SU-DHL-6 (cell line): ENCODE data around the gene NDC1.

Experiments used
- H2AFZ ChIP-seq: fragments of 200-600 bp; sonication (generic); 2 replicates; pipeline ENCODE4 v1.6.1; 2014; ENCODE audit warnings: low read depth, mild to moderate bottlenecking, moderate library complexity, mixed read lengths, antibody characterized with exemption, low read length; ENCODE audit not compliant: severe bottlenecking
- H3F3A ChIP-seq: fragments of 200-600 bp; shearing (Covaris generic); 2 replicates; pipeline ENCODE4 v1.6.0; 2016; ENCODE audit warnings: antibody characterized with exemption, mild to moderate bottlenecking; ENCODE audit not compliant: insufficient read depth
- H3K27ac ChIP-seq: fragments of 200-600 bp; sonication (generic); 2 replicates; pipeline ENCODE4 v1.5.1; 2016; ENCODE audit warnings: low read depth, mild to moderate bottlenecking, low read length, moderate library complexity, mixed read lengths
- H3K27me3 ChIP-seq: fragments of 200-600 bp; sonication (generic), shearing (Covaris generic); 2 replicates; pipeline ENCODE4 v1.6.0; 2014; ENCODE audit warnings: mild to moderate bottlenecking, low read length
- H3K36me3 ChIP-seq: fragments of 200-600 bp; sonication (generic); 2 replicates; pipeline ENCODE4 v1.6.1; 2014; ENCODE audit warnings: mild to moderate bottlenecking, low read length, mixed read lengths
- H3K4me2 ChIP-seq: fragments of 300-600, 200-600 bp; shearing (Covaris generic), sonication (generic); 2 replicates; pipeline ENCODE4 v1.6.0; 2014; ENCODE audit warnings: low read length, low read depth, mild to moderate bottlenecking; ENCODE audit not compliant: poor library complexity, severe bottlenecking
- H3K4me3 ChIP-seq: fragments of 200-600 bp; sonication (generic); 2 replicates; pipeline ENCODE4 v1.5.1; 2014; ENCODE audit warnings: antibody characterized with exemption, low read length, mild to moderate bottlenecking, mixed read lengths; ENCODE audit not compliant: insufficient read depth, poor library complexity, severe bottlenecking
- H3K79me2 ChIP-seq: fragments of 200-600 bp; sonication (generic); 2 replicates; pipeline ENCODE4 v1.6.1; 2014; ENCODE audit warnings: mild to moderate bottlenecking, low read length, moderate library complexity; ENCODE audit not compliant: insufficient read depth
- H3K9ac ChIP-seq: fragments of 200-600 bp; sonication (generic); 2 replicates; pipeline ENCODE4 v1.7.0; 2014; ENCODE audit warnings: mild to moderate bottlenecking, low read length
- H3K9me2 ChIP-seq: fragments of 200-600 bp; sonication (generic); replicated peaks from 2 replicates; pipeline ENCODE4 v1.6.1; 2014; ENCODE audit warnings: low read length; ENCODE audit not compliant: insufficient read depth
- H3K9me3 ChIP-seq: fragments of 200-600 bp; sonication (generic); 2 replicates; pipeline ENCODE4 v1.6.1; 2014; ENCODE audit warnings: low read length, mixed read lengths; ENCODE audit not compliant: insufficient read depth
- H4K20me1 ChIP-seq: fragments of 200-600 bp; sonication (generic); 2 replicates; pipeline ENCODE4 v1.6.1; 2014; ENCODE audit warnings: low read depth, mild to moderate bottlenecking, antibody characterized with exemption, low read length, moderate library complexity, mixed read lengths
- CTCF ChIP-seq: fragments of 200-600 bp; sonication (generic); IDR thresholded peaks from one replicate; pipeline ENCODE4 v1.5.1; 2017; ENCODE audit warnings: antibody characterized with exemption, mild to moderate bottlenecking, low read length, moderate library complexity; ENCODE audit not compliant: insufficient read depth, poor library complexity, severe bottlenecking
- EZH2phosphoT487 ChIP-seq: fragments of 200-600 bp; sonication (generic), shearing (Covaris generic); conservative IDR thresholded peaks from 2 replicates; pipeline ENCODE4 v1.6.1; 2018; ENCODE audit warnings: mild to moderate bottlenecking, antibody characterized with exemption, low read length, moderate library complexity, mixed read lengths

NDC1 gene

GRCh38 chr1:53766194-53766742 is 71.8 kb downstream of the NDC1 start:
- H2AFZ ChIP-seq: no peak overlapping the region

GRCh38 chr1:53765657-53766056 is 72.4 kb downstream of the NDC1 start:
- Histone ChIP-seq H3K9me2 (no peaks in the 10 kb centered on the region), H3F3A (0 out of 2 replicates have a peak, but pooled peaks cover 4% of the 10 kb centered on the region), H3K9me3 (no peaks in the 10 kb centered on the region), H3K79me2 (no peaks in the 10 kb centered on the region), H3K4me2 (no peak overlapping the region), H3K36me3 (peaks cover 40% of the 10 kb centered on the region; the same call in 1 of the 2 replicates), H2AFZ (no peak overlapping the region), H3K27me3 (no peaks in the 10 kb centered on the region), H3K27ac (no peak overlapping the region), H3K9ac (no peak overlapping the region), H3K4me3 (no peak overlapping the region), H4K20me1 (no peaks in the 10 kb centered on the region)
- TF ChIP-seq EZH2phosphoT487 (no peak), CTCF (no peak)

More at GRCh38 chr1:53766194-53766742, 71.8 kb downstream of the NDC1 start:
- Histone ChIP-seq H3K27me3 (no peaks in the 10 kb centered on the region), H3K9me3 (no peaks in the 10 kb centered on the region), H3K36me3 (peaks cover 44% of the 10 kb centered on the region), H3K79me2 (no peaks in the 10 kb centered on the region), H3K4me2 (no peak overlapping the region), H3K27ac (no peak overlapping the region), H3F3A (0 out of 2 replicates have a peak, but pooled peaks cover 4% of the 10 kb centered on the region), H3K9ac (no peak overlapping the region), H4K20me1 (no peaks in the 10 kb centered on the region), H3K9me2 (no peaks in the 10 kb centered on the region), H3K4me3 (no peak overlapping the region)
- TF ChIP-seq CTCF (no peak), EZH2phosphoT487 (no peak)

- H3F3A ChIP-seq: 0 out of 2 replicates have a peak, but pooled peaks cover 4% of the 10 kb centered on the region
- H3K9ac ChIP-seq: no peak overlapping the region
- H3K36me3 ChIP-seq: peaks cover 32% of the 10 kb centered on the region; the same call in 1 of the 2 replicates
- H3K27ac ChIP-seq: no peak overlapping the region
- H3K4me2 ChIP-seq: no peak overlapping the region
- H3K9me2 ChIP-seq: no peaks in the 10 kb centered on the region
- no peaks in the 10 kb centered on the region for H4K20me1 ChIP-seq
- no peaks in the 10 kb centered on the region for H3K27me3 ChIP-seq
- H2AFZ ChIP-seq: no peak overlapping the region
- no peak for TF ChIP-seq CTCF
- TF ChIP-seq EZH2phosphoT487: no peak
- H3K9me3 ChIP-seq: no peaks in the 10 kb centered on the region
- no peak overlapping the region for H3K4me3 ChIP-seq
- H3K79me2 ChIP-seq: no peaks in the 10 kb centered on the region
Measured at GRCh38 chr1:53763911-53764310, 74.2 kb downstream of the NDC1 start.
